SK-N-SH treated with all-trans-retinoic acid at 6 μM for 48 hours (cell line): ENCODE data around the gene BSN.

Experiments
- ATAC-seq: fragments of 200-7000 bp; cut with Tn5 transposase; 3 replicates; pipeline ENCODE4 v1.9.1; 2020; ENCODE audit warnings: mild to moderate bottlenecking, moderate library complexity
- ARNTL ChIP-seq: fragments of 450-650 bp; formaldehyde crosslinking; IDR thresholded peaks from 2 replicates; pipeline ENCODE4 v1.5.0; 2020; ENCODE audit warnings: low read depth, mild to moderate bottlenecking, moderate library complexity, borderline replicate concordance
- BACH2 ChIP-seq: fragments of 250-450 bp; sonication (Bioruptor Pico); IDR thresholded peaks from 2 replicates; pipeline ENCODE4 v1.9.0; 2021; ENCODE audit warnings: mild to moderate bottlenecking, borderline replicate concordance
- CREB5 ChIP-seq: fragments of 250-450 bp; sonication (Bioruptor Pico); IDR thresholded peaks from 2 replicates; pipeline ENCODE4 v1.5.1; 2020; ENCODE audit warnings: low read depth, mild to moderate bottlenecking, moderate library complexity
- CSDC2 ChIP-seq: fragments of 250-450 bp; sonication (Bioruptor Pico); IDR thresholded peaks from 2 replicates; pipeline ENCODE4 v1.5.0; 2020; ENCODE audit warnings: mild to moderate bottlenecking, moderate library complexity
- CSRNP3 ChIP-seq: fragments of 250-450 bp; sonication (Bioruptor Pico); IDR thresholded peaks from 2 replicates; pipeline ENCODE4 v1.5.1; 2021; ENCODE audit warnings: mild to moderate bottlenecking, moderate library complexity
- GLIS3 ChIP-seq: fragments of 250-450 bp; sonication (Bioruptor Pico); IDR thresholded peaks from 2 replicates; pipeline ENCODE4 v1.5.0; 2020; ENCODE audit warnings: mild to moderate bottlenecking, moderate library complexity
- PATZ1 ChIP-seq: fragments of 250-450 bp; sonication (Bioruptor Pico); IDR thresholded peaks from 2 replicates; pipeline ENCODE4 v1.8.0; 2020; ENCODE audit warnings: mild to moderate bottlenecking, moderate library complexity, borderline replicate concordance
- POU6F1 ChIP-seq: fragments of 250-450 bp; sonication (Bioruptor Pico); IDR thresholded peaks from 2 replicates; pipeline ENCODE4 v1.8.0; 2021; ENCODE audit warnings: low read depth, mild to moderate bottlenecking, moderate library complexity, borderline replicate concordance
- PPARA ChIP-seq: fragments of 250-450 bp; sonication (Bioruptor Pico); IDR thresholded peaks from 2 replicates; pipeline ENCODE4 v1.5.0; 2020; ENCODE audit warnings: mild to moderate bottlenecking, borderline replicate concordance
- RARB ChIP-seq: fragments of 250-450 bp; sonication (Bioruptor Pico); IDR thresholded peaks from 2 replicates; pipeline ENCODE4 v1.8.0; 2021; ENCODE audit warnings: mild to moderate bottlenecking, moderate library complexity
- TCF4 ChIP-seq: fragments of 250-450 bp; sonication (Bioruptor Pico); IDR thresholded peaks from 2 replicates; pipeline ENCODE4 v1.8.0; 2021; ENCODE audit warnings: mild to moderate bottlenecking, moderate library complexity, borderline replicate concordance
- TOX ChIP-seq: fragments of 250-450 bp; sonication (Bioruptor Pico); IDR thresholded peaks from 2 replicates; pipeline ENCODE4 v1.8.0; 2021; ENCODE audit warnings: mild to moderate bottlenecking, moderate library complexity, borderline replicate concordance
- TSHZ2 ChIP-seq: fragments of 250-450 bp; sonication (Bioruptor Pico); IDR thresholded peaks from 2 replicates; pipeline ENCODE4 v1.5.0; 2020; ENCODE audit warnings: mild to moderate bottlenecking, moderate library complexity
- ZC3H10 ChIP-seq: fragments of 250-450 bp; sonication (Bioruptor Pico); IDR thresholded peaks from 2 replicates; pipeline ENCODE4 v1.5.1; 2021; ENCODE audit warnings: mild to moderate bottlenecking, moderate library complexity
- ZFP3 ChIP-seq: fragments of 250-450 bp; sonication (Bioruptor Pico); IDR thresholded peaks from 2 replicates; pipeline ENCODE4 v1.5.0; 2020; ENCODE audit warnings: mild to moderate bottlenecking, moderate library complexity
- ZFP30 ChIP-seq: fragments of 450-650 bp; formaldehyde crosslinking; IDR thresholded peaks from 2 replicates; pipeline ENCODE4 v1.5.0; 2022; ENCODE audit warnings: mild to moderate bottlenecking, moderate library complexity
- ZNF565 ChIP-seq: fragments of 450-650 bp; formaldehyde crosslinking; conservative IDR thresholded peaks from 2 replicates; pipeline ENCODE4 v1.5.0; 2020; ENCODE audit warnings: low read depth, mild to moderate bottlenecking, moderate library complexity
- ZNF8 ChIP-seq: fragments of 450-650 bp; formaldehyde crosslinking; IDR thresholded peaks from 2 replicates; pipeline ENCODE4 v1.5.0; 2020; ENCODE audit warnings: mild to moderate bottlenecking, moderate library complexity

Gene BSN

GRCh38 chr3:49627634-49628033 is 73.4 kb downstream of the BSN start:
- ATAC-seq, result no peak
- no peak for TF ChIP-seq ZFP30
- TF ChIP-seq TOX, result no peak
- TF ChIP-seq PPARA (CRISPR knock-in tag), result no peak
- no peak for TF ChIP-seq ZFP3 (CRISPR knock-in tag)
- no peak for TF ChIP-seq ZNF565 (CRISPR knock-in tag)
- no peak for TF ChIP-seq CSRNP3
- no peak for TF ChIP-seq TSHZ2 (CRISPR knock-in tag)
- no peak for TF ChIP-seq ZC3H10 (CRISPR knock-in tag)

- no peak for TF ChIP-seq TSHZ2 (CRISPR knock-in tag)
- no peak for TF ChIP-seq PATZ1 (CRISPR knock-in tag)
- TF ChIP-seq ARNTL (CRISPR knock-in tag), result no peak
- TF ChIP-seq TCF4 (CRISPR knock-in tag), result no peak; the same call in 1 of the 2 replicates
- TF ChIP-seq CREB5 (CRISPR knock-in tag), result no peak
- TF ChIP-seq ZC3H10 (CRISPR knock-in tag), result no peak
- TF ChIP-seq BACH2 (CRISPR knock-in tag), result no peak
- no peak for TF ChIP-seq RARB
- no peak for TF ChIP-seq CSDC2 (CRISPR knock-in tag)
- TF ChIP-seq TOX, result no peak
- TF ChIP-seq GLIS3, result no peak
- TF ChIP-seq ZNF8 (CRISPR knock-in tag), result no peak
- no peak for TF ChIP-seq CSRNP3
- no peak for TF ChIP-seq POU6F1 (CRISPR knock-in tag)
- TF ChIP-seq, all 23 proteins: peak for 0
- no peak; the same call in 2 of the 3 replicates for ATAC-seq
Observed at GRCh38 chr3:49628249-49628648, 74.0 kb downstream of the BSN start.
